T-helper 1 cell treated with Interleukin-12 subunit alpha and Interleukin-12 subunit beta and Interleukin-4 antibody, amounts not matched to agents 30 ng/mL and 1 ng/mL, for 36 hours (primary cell): ENCODE results near the gene SLC25A11. TPM values are rescaled to one million over a fixed set of nuclear protein-coding genes. Genes with fewer than 3 reads are reported as not detected.

ENCODE experiments used
- intact Hi-C: fragments of 100-400 bp; cut with micrococcal nuclease; formaldehyde crosslinking; loops from one replicate; pipeline ENCODE4 v1.15.1; 2024
- total RNA-seq: library from RNA; stranded (reverse); gene quantifications from 2 replicates; pipeline ENCODE4 v1.2.3, GENCODE V29; 2022

Gene SLC25A11
- total RNA-seq, 1 donor from 2014 or later = 96.0 TPM

DNA sequence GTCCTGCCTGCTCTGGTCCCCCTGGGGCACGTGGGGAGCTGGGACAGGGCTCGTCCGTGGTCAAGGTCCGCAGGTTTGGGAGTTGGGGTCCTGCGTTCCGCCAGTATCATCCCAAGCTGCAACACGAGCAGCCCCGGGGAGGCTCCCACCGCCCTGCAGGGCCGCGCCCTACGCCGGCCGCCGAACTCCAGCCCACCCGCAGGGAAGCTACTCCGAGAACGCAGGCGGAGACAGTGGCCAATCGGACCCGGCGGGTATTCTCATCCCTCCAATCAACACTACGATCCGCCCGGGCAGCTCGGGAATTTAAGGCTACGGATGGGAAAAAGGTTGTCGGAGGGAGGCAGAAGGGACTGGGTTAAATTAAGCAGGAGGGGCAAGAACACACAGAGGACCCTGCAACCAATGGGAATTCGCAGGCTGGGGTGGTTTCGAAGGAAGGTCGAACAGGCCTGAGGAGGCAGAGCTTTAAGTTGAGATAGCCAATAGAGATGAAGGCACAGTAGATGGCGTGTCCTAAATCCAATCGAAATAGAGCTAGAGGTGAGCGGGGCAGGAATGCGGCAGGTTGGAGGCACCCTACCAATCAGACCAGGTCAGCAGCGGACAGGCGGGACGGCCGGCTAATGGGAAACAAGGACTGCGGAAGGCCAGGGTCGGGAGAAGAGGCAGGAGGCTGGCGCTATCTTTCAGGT is 27.1 kb upstream of the SLC25A11 start:
- intact Hi-C loops = loop anchor here (1.0 kb wide), 11 partner anchors 18 to 824 kb away; partner anchors contain the start of genes ARRB2, CAMTA2, CYB5D2 and DERL2

GRCh38 chr17:4965311-4965986 is 25.6 kb upstream of the SLC25A11 start:
- intact Hi-C loops = no loop called here

- intact Hi-C loops = no loop called here
Observed at GRCh38 chr17:4960279-4960922, 20.6 kb upstream of the SLC25A11 start.

- intact Hi-C loops = no loop called here
Observed at GRCh38 chr17:4959261-4959965, 19.6 kb upstream of the SLC25A11 start.

DNA sequence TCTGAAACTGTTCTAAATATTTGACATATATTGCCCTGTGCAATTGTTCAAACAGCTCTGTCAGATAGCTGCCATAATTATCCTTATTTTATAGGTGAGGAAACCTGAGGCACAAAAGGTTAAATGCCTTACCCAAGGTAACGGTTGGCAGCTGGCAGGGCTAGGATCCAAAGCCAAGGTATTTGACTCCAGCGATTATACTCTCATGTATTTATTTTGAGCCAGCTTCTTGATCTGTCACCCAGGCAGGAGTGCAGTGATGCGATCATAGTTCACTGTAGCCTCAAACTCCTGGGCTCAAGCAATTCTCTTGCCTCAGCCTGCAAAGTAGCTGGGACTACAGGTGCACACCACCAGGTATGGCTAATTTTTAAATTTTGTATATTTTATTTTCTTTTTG is 18.3 kb upstream of the SLC25A11 start:
- intact Hi-C loops = no loop called here

GRCh38 chr17:4956493-4957061 is 16.7 kb upstream of the SLC25A11 start:
- intact Hi-C loops = loop anchor here (1.0 kb wide), 1 partner anchor 47 kb away; no protein-coding TSS in a partner anchor

DNA sequence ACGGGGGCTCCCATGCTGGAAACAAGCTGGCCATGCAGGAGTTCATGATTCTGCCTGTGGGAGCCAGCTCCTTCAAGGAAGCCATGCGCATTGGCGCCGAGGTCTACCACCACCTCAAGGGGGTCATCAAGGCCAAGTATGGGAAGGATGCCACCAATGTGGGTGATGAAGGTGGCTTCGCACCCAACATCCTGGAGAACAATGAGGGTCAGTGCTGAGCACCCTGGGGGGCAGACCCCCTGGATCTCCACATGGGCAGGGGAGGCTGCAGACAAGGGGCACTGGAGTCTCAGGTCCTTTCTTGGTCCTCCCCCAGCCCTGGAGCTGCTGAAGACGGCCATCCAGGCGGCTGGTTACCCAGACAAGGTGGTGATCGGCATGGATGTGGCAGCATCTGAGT is 15.2 kb upstream of the SLC25A11 start:
- intact Hi-C loops = no loop called here

- intact Hi-C loops = no loop called here
Observed at GRCh38 chr17:4953451-4953961, 13.7 kb upstream of the SLC25A11 start.

- intact Hi-C loops = no loop called here
Observed at GRCh38 chr17:4951486-4951885, 11.6 kb upstream of the SLC25A11 start.

DNA sequence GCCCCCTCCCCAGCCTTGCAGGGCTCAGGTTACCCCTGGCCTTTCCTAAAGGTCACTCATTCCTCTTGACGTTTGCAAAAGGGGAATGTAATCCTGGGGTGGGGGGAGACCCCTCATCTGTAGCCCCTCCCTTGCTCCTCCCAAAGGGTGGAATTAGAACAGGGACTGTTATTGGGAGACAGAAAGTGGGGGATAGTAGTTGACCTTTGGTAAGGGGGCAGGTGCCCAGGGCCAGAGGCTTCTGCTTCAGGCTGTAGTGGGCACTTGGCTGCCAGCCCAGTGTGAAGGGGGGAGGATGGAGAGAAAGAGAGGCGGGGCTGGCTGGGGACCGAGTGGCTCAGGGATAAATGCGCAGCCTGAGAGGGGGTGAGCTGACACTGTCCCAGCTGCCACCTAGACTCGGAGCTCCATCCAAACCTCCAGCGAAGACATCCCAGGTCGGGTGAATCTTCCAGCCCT is 10.9 kb upstream of the SLC25A11 start, which contains the start of gene ENO3:
ENO3 (plus strand) TSS at position 374 of the 459 bp plus-strand sequence. CDS start 711 bp downstream, outside the sequence.
- intact Hi-C loops = no loop called here

DNA sequence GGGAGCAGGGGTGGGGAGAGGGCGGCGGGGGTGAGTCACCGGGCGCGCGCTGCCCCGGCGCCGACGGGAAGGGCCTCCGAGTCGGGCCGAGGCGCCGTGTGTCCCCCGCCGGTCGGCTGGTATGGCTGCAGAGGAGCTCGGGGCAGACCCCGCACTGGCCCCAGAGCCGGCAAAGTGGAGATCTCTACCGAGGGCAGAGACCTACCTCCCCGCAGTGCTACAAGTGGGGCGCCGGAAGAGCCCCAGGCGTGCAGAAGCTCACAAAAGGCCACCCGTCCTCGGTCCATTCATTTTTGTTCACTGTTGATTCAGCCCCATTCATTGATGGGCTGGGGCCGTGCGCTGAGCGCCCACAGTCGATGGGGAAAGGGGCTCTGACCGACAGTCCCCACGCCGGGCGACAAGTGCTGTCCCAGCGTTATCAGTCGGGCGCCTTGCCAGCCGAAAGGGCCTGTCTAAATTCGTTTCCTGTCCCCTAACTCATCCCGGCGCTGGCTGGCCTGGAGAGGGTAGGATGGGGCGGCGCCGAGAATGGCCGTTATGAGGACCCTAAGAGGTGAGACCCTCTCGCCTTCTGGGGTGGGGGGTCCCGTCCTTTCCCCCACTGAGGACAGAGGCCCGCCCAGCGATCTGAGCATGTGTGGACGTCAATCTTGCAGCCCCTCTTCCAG is 10.4 kb upstream of the SLC25A11 start:
- intact Hi-C loops = no loop called here

- intact Hi-C loops = loop anchor here (1.0 to 2.0 kb wide), 2 partner anchors 18 to 537 kb away; partner anchors contain the start of genes DERL2, MIS12 and SPAG7
Observed at GRCh38 chr17:4949321-4950074, 9.7 kb upstream of the SLC25A11 start.

DNA sequence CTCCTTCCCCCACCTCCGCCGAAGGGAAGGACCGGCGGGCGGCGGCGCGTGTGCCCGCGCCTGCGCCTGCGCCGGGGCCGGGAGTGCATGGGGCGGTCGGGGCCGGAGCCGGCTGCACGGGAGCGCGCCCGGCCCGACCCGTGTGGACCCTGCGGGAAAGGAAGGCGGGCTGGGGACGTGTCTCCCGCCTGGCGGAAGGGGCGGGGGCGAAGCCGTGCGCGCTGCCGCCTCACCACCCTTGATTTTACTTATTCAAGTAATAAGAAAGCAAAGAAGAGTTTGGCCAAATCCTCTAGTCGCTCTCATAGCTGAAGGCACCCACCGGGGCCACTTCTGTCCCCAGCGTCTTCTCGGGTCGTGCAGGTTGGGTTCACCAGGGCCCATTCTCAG is 9.1 kb upstream of the SLC25A11 start:
- intact Hi-C loops = loop anchor here (1.0 to 2.0 kb wide), 6 partner anchors 9 to 806 kb away; partner anchors contain the start of genes CAMTA2, CYB5D2, DERL2 and INCA1

- intact Hi-C loops = loop anchor here (1.0 to 2.0 kb wide), 5 partner anchors 8 to 805 kb away; partner anchors contain the start of genes CAMTA2, CYB5D2, DERL2 and INCA1
Observed at GRCh38 chr17:4948166-4948930, 8.5 kb upstream of the SLC25A11 start, which contains the start of gene PFN1. Gene PFN1 (minus strand): TSS chr17:4948530. CDS start chr17:4948394, 136 bp downstream.

DNA sequence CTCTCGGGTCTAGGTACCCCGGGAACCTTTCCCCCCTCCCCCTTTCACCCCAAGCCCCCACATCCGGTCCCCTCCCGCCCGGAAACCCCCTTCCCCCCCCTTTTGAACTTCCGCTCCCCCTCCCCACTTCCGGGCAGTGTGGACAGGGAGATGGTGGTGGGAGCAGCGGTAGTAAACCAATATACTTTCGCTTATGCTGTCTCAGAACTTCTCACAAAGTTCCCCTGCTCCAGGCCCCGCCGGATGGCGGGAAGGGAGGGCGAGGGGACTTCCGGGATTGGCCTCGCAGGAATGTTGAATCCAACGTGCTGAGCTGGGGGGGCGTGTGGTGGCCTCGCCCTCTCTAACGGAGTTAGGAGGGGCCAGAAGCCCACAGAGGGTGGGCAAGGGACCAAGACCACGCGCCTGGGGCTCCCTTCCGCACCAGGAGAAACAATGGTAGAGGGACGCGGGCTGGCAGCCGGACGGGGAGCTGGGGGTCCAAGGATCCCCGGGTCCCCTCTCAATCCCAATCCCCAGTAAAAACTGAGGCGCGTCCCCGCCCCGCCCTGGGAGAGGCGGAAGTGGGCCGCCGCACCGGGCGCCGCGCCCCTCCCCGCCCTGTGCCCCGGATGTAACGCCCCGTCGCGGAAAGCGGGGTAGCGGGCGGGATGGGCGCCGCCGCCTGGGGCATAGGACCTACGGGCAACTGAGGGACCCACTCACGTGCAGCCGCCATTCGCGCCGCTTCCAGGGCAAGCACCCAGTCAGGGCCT is 7.7 kb upstream of the SLC25A11 start:
- intact Hi-C loops = loop anchor here (1.0 to 2.0 kb wide), 7 partner anchors 7 to 804 kb away; partner anchors contain the start of genes ARRB2, CAMTA2, CYB5D2 and DERL2

DNA sequence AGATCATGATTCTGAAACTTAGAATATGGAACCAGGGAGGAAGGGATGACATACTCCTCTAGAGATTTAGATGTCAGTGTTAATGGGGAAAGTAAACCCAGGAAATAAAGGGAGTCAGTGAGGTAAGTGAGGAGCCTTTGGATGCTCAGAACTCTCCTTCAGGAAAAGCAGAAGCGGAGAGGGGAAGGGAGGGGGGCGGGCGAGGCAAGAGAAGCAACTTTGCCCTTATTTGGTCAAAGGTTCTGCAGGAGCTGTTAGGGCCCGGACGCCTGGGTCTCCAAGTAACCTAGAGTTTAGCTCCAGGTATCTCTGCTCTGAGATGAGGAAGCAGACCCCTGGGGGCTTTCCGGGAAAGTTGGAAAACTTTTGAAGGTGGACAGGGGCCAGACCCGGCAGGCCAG is 7.2 kb upstream of the SLC25A11 start:
- intact Hi-C loops = loop anchor here (1.0 kb wide), 2 partner anchors 84 to 237 kb away; partner anchors contain the start of gene ARRB2

- intact Hi-C loops = no loop called here
Observed at GRCh38 chr17:4946312-4946976, 6.6 kb upstream of the SLC25A11 start.
